ENCODE results near the gene CDC73.

- no peak for TF ChIP-seq CHD2 (IDR thresholded peaks at IDR 0.05; ENCODE audit: low read depth, low read length)
- no peak for TF ChIP-seq MIXL1 (CRISPR knock-in tag; IDR thresholded peaks at IDR 0.05)
- no peak for TF ChIP-seq POLR2A (IDR thresholded peaks at IDR 0.05; ENCODE audit: insufficient read depth in 1 of 2, low read depth in 2 of 2, low read length in 2 of 2)
Measured at GRCh38 chr1:193299038-193299437, 177.2 kb downstream of the CDC73 start.

Data from HepG2 (cell line).